Activated CD4-positive, alpha-beta T cell treated with anti-CD3 and anti-CD28 coated beads, Interleukin-2, amount 10 ng/mL, durations not matched to agents 7 days and 5 days (primary cell): ENCODE measurements around the gene PLCL2. TPM values are rescaled to one million over a fixed set of nuclear protein-coding genes. Genes with fewer than 3 reads are reported as not detected.

ENCODE experiments used
- CTCF ChIA-PET: fragments of 350-600 bp; sonication (Branson Sonifier 250); formaldehyde crosslinking; loops from one replicate; lab custom pipeline; 2021; ENCODE audit warnings: antibody characterized with exemption; lab: Charles Lee
- POLR2A ChIA-PET: fragments of 350-600 bp; sonication (Branson Sonifier 250); formaldehyde crosslinking; loops from one replicate; lab custom pipeline; 2021; ENCODE audit warnings: antibody characterized with exemption; lab: Charles Lee
- DNase-seq: peaks from one replicate; pipeline ENCODE4 v3.0.0-alpha.2; 2020
- H3K27ac Mint-ChIP-seq: one replicate; pipeline ENCODE4 v1.8.0; 2021; ENCODE audit warnings: mild to moderate bottlenecking, moderate library complexity, mixed read lengths
- H3K27me3 Mint-ChIP-seq: one replicate; pipeline ENCODE4 v1.8.0; 2021; ENCODE audit warnings: mixed read lengths
- H3K36me3 Mint-ChIP-seq: one replicate; pipeline ENCODE4 v1.8.0; 2021; ENCODE audit warnings: low read depth, mixed read lengths
- H3K4me1 Mint-ChIP-seq: one replicate; pipeline ENCODE4 v1.8.0; 2021; ENCODE audit warnings: mixed read lengths
- H3K4me3 Mint-ChIP-seq: one replicate; pipeline ENCODE4 v1.8.0; 2021; ENCODE audit warnings: mild to moderate bottlenecking, moderate library complexity, mixed read lengths
- H3K9me3 Mint-ChIP-seq: one replicate; pipeline ENCODE4 v1.8.0; 2021; ENCODE audit warnings: mixed read lengths
- total RNA-seq, 2 experiments: library from RNA; stranded (reverse); gene quantifications; one replicate each; pipeline ENCODE4 v1.2.3, GENCODE V29; 2021

PLCL2 gene
- total RNA-seq, 2 experiments from 2014 or later = 48.8 to 50.9 TPM

DNA sequence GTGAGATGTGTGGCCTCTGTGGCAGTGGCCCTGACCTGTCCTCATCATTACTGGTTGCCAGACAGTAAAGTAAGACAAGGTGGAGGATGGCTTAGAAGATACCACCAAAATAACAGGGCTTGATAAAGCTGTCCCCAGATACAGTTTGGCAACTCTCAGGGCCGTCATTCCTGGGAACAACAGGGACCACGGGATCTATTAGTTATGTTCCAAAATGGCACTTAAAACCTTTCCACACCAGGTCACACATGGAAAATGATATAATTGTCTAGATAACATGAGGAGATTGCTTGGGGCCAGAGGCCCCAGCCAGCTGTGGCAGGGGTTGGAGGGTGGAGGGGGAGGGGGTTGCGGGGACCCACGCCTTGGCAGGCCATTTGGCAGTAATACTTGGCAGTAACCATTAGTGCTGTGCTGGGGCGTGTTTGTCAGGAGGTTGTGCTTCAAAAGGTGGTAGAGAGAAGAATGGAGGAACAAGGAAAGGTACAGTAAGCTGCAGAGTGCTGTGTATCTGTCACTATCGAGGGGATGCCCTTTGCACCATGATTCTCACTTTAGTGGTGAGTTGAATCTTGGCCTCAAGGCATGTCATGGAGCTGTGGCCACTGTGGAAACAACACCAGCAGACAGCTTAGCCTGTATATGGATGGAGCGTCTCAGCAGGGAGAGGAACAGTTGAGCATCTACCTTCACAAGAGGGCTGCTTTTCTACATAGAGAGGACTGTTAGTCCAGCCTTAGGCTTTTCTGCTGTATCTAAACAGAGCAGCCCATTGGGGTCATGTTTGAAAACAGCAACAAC lies 14.0 kb downstream of the PLCL2 start:
- peaks cover 1% of the 10 kb centered on the region for H3K9me3 Mint-ChIP-seq
- no peak for DNase-seq
- CTCF ChIA-PET = interaction anchor here (4.2 kb wide), 1 partner anchor 10 kb away, joined by 16 read pairs; no protein-coding TSS in a partner anchor
- peaks cover 86% of the 10 kb centered on the region for H3K4me1 Mint-ChIP-seq
- no peak overlapping the region for H3K4me3 Mint-ChIP-seq
- no peaks in the 10 kb centered on the region for H3K27me3 Mint-ChIP-seq
- H3K36me3 Mint-ChIP-seq = peaks cover 43% of the 10 kb centered on the region
- POLR2A ChIA-PET = no interaction called here
- no peak overlapping the region for H3K27ac Mint-ChIP-seq

DNA sequence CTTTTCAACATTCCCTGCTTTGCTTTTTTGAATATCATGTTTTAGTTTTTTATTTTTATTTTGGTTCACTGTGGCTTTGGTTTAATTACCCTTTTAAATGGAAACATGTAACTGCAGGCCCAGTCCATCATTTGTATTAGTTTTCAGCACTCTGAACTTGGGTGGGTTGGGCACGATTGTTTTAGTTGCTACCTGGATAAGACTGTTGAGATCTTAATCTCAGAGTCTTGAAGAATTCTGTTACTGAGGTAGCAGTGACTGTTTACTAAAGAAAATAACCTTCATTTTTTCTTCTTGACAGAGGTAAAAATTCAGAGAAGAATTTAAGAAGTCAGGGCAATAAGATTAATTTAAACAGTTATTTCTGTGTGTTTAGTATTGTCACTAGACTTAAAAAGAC lies 15.2 kb downstream of the PLCL2 start:
- H3K27me3 Mint-ChIP-seq = no peaks in the 10 kb centered on the region

DNA sequence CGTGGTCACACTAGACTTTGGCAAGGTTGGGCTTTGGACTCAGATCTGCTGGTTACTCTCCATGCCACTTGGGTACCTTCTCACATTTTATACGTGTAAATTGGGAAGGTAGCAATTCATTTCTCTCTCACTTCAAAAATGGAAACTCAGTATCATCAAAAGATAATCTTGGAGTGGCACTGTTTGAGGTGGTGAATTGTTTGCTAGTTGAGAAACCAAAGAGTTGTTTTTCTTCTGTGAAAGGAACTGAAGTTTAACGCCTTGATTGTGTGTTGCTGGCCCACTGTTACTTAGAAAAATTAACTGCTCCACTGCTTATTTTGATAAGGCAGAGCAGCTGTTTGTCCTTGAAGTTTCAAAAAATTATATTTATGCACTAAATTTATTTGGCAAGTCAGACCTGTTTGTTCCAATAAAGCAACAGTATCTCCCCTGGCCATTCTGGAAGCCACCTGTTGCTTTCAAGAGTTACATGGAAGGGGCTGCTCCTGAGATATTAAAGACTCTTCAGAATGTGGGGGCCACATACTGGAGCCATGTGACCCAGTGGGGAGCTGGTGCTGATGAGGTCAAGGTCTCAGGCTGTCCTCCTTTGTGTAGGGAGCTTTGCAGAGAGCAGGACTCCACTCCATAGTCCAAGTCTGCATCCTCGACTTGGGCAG lies 16.2 kb downstream of the PLCL2 start:
- peaks cover 53% of the 10 kb centered on the region for H3K36me3 Mint-ChIP-seq
- H3K4me3 Mint-ChIP-seq = peak overlapping the region; percentile 52
- POLR2A ChIA-PET = no interaction called here

More for the DNA sequence above, 15.2 kb downstream of the PLCL2 start:
- POLR2A ChIA-PET = no interaction called here
- DNase-seq = no peak
- Mint-ChIP-seq H3K4me1 (peaks cover 98% of the 10 kb centered on the region), H3K27ac (no peak overlapping the region), H3K36me3 (peaks cover 53% of the 10 kb centered on the region), H3K4me3 (no peak overlapping the region), H3K9me3 (peaks cover 1% of the 10 kb centered on the region)
- CTCF ChIA-PET = interaction anchor here (4.2 kb wide), 1 partner anchor 11 kb away, joined by 16 read pairs; no protein-coding TSS in a partner anchor

DNA sequence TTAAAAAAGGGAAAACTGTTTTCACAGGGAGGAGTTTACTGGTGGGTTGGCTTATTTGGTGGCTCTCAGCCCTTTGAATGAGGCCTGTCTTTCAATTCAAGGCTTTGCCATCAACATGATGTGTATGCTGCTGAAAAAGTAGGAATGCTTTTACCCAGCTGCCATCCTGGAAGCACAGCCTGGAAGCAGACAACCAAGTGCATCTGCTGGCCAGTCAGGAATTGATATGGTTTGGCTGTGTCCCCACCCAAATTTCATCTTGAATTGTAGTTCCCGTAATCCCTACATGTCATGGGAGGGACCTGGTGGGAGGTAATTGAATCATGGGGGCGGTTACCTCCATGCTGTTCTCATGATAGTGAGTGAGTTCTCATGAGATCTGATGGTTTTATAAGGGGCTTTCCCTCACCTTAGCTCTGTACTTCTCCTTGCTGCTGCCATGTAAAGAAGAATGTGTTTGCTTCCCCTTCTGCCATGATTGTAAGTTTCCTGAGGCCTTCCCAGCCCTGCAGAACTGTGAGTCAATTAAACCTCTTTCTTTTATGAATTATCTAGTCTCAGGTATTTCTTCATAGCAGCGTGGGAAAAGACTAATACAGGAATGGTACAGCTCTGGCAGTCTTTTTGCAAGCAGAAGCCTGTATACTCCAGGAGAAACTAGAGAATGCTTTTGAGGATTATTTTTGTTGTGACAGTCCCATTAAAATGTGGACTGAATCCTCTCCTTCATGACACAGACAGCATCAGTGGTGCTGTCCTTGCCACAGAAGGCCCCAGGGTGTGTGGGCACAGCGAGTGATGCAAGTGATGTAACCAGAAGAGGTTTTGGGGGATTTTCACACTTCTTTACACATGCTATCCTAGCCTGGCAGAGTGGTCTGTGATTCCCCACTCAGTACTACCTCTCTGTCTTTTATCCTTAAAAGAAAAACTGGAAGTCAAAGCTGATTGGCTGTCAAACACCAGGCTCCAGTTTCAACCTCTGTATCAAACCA lies 20.0 kb downstream of the PLCL2 start:
- POLR2A ChIA-PET = no interaction called here
- Mint-ChIP-seq H3K9me3 (no peaks in the 10 kb centered on the region), H3K4me1 (peaks cover 87% of the 10 kb centered on the region), H3K27me3 (no peaks in the 10 kb centered on the region), H3K4me3 (no peak overlapping the region), H3K27ac (peak overlapping the region; percentile 27), H3K36me3 (peaks cover 39% of the 10 kb centered on the region)
- CTCF ChIA-PET = interaction anchor here (1.1 to 2.0 kb wide), 3 partner anchors 8 to 20 kb away, joined by 3 to 7 read pairs (median 3); partner anchors contain the start of gene PLCL2
- no peak for DNase-seq

More for the DNA sequence above, 16.2 kb downstream of the PLCL2 start:
- DNase-seq = peak; percentile 17
- H3K4me1 Mint-ChIP-seq = peaks cover 98% of the 10 kb centered on the region
- no peaks in the 10 kb centered on the region for H3K27me3 Mint-ChIP-seq
- no peaks in the 10 kb centered on the region for H3K9me3 Mint-ChIP-seq
- CTCF ChIA-PET = interaction anchor here (0.8 to 4.2 kb wide), 3 partner anchors 12 to 251 kb away, joined by 3 to 16 read pairs (median 3); no protein-coding TSS in a partner anchor
- H3K27ac Mint-ChIP-seq = peak overlapping the region; percentile 82

DNA sequence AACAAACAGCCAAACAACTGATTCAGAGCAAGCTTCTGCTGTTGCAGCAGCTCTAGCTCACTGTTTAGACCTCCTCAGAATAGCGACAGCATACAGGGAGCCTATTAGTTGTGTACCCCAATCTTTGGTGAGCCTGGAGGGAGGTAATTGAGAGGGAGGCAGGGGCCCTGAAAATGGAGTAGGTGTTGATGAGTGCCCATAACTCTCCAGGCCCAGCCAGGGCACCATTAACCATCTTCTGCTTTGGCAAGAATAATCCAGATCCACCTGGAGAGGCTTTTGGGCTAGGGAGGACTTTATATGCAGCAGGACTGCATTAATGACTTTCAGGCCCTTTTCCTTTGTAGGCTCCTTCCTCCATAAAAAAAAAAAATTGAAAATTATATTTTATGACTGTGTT lies 20.9 kb downstream of the PLCL2 start:
- Mint-ChIP-seq H3K27ac (no peak overlapping the region), H3K36me3 (peaks cover 40% of the 10 kb centered on the region), H3K9me3 (no peaks in the 10 kb centered on the region), H3K4me3 (no peak overlapping the region), H3K27me3 (no peaks in the 10 kb centered on the region), H3K4me1 (peaks cover 86% of the 10 kb centered on the region)
- no peak for DNase-seq
- POLR2A ChIA-PET = no interaction called here
- CTCF ChIA-PET = interaction anchor here (0.6 kb wide), 1 partner anchor 539 kb away, joined by 3 read pairs; no protein-coding TSS in a partner anchor

DNA sequence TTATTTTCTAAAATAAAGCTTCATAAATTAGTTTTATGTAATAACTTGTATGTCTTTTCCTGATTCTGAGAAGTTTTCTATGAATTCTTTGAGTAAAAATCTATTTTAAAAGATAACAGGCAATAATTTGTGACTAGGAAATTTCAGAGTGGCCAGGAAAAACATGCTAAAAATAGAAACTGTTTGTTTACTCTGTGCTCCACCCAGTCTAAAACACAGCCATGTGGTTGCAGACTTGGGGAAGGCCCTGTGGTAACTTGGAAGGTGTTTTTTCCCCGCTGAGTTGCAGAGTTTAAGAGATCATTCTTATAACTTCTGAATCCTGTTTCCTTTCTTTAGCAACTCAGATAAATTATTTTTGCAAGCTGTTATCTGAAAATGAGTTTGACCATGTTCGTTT lies 21.9 kb downstream of the PLCL2 start:
- ChIA-PET CTCF (interaction anchor here (1.5 kb wide), 1 partner anchor 22 kb away, joined by 4 read pairs; the partner anchor contains the start of gene PLCL2), POLR2A (no interaction called here)
- H3K4me1 Mint-ChIP-seq = peaks cover 77% of the 10 kb centered on the region
- no peak for DNase-seq
- peak overlapping the region; percentile 50 for H3K4me3 Mint-ChIP-seq
- H3K36me3 Mint-ChIP-seq = peaks cover 39% of the 10 kb centered on the region
- no peaks in the 10 kb centered on the region for H3K9me3 Mint-ChIP-seq
- H3K27ac Mint-ChIP-seq = peak overlapping the region; percentile 17
- H3K27me3 Mint-ChIP-seq = no peaks in the 10 kb centered on the region

DNA sequence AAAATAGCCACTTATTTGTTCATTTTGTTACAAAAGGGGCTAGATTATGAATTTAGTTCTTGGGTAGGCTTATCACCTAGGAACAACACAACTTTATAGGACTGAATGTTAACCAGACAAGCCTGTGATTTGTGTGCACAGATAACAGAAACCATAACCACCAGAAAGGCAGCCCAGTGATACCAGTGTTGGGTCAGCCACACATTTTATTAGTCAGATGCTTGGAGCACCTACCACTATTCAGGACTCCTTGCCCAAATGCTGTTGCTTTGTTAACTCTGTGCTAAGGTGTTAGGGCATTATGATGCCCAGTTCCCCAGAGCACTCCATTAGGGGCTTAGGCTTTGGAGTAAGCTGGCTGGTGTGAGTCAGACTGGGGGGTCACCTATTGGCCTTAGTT lies 22.5 kb downstream of the PLCL2 start:
- no peaks in the 10 kb centered on the region for H3K9me3 Mint-ChIP-seq

DNA sequence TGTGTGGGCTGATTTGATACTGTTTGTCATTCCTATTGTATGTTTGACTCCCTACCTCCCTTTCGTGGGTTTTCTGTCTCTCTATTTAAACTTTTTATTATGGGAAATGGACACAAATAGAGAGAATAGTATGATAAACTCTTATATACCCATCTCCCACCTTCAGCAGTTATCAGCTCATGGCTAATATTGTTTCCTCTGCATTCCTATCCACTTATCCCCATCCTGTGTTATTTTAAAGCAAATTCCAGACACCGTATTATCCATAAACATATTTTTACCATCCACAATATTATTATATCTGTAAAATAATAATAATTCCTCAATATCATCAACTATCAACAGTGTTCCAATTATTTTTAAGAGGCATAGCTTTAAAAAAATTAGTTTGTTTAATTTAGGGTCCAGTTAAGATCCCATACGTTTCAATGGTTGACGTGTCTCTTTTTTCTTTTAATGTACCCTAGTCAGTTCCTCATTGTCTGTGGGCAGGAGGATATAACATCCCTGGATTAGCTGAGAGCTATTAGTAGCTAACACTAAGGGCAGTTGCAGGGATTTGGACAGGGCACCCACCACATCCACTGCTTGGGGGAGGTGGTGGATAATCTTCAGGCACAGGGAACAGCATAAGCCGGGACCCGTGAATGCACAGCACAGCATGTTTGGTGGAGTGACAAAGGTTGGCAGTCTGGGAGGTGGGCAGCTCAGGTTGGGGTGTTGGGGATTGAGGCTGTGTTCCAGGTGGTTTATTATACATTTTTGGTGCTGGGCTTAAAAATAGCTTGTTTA lies 23.5 kb downstream of the PLCL2 start:
- Mint-ChIP-seq H3K4me1 (peaks cover 72% of the 10 kb centered on the region), H3K4me3 (no peak overlapping the region), H3K27ac (no peak overlapping the region), H3K36me3 (peaks cover 38% of the 10 kb centered on the region), H3K27me3 (no peaks in the 10 kb centered on the region), H3K9me3 (no peaks in the 10 kb centered on the region)
- ChIA-PET CTCF (interaction anchor here (0.5 to 1.3 kb wide), 2 partner anchors 46 to 62 kb away, joined by 3 to 4 read pairs; no protein-coding TSS in a partner anchor), POLR2A (no interaction called here)
- DNase-seq = no peak

More for the DNA sequence above, 22.5 kb downstream of the PLCL2 start:
- H3K4me1 Mint-ChIP-seq = peaks cover 73% of the 10 kb centered on the region
- peak overlapping the region; percentile 65 for H3K27ac Mint-ChIP-seq
- no peaks in the 10 kb centered on the region for H3K27me3 Mint-ChIP-seq
- H3K36me3 Mint-ChIP-seq = peaks cover 35% of the 10 kb centered on the region
- DNase-seq = no peak
- CTCF ChIA-PET = interaction anchor here (1.3 to 1.5 kb wide), 2 partner anchors 23 to 61 kb away, joined by 3 to 4 read pairs; partner anchors contain the start of gene PLCL2
- POLR2A ChIA-PET = no interaction called here
- H3K4me3 Mint-ChIP-seq = peak overlapping the region; percentile 50

DNA sequence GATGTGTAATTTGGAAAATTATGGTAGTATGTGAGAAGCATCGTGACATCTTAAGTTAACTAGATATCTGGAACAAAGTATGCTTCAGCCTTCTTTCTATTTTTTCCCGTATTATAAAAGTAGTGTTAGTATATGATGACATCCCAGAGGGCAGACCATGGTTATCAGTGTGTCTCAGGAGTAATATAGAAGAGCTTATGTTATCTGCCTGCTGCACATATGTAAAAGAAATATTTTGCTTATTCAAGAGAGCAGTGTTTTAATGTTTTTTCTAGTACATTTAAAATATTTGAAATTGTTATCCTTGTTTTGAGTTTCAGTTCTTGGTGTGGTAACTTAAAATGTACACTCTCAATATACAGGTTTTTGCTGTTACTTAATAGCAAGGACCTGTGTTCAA lies 24.1 kb downstream of the PLCL2 start:
- Mint-ChIP-seq H3K4me3 (no peak overlapping the region), H3K27me3 (no peaks in the 10 kb centered on the region), H3K27ac (no peak overlapping the region), H3K9me3 (no peaks in the 10 kb centered on the region), H3K36me3 (peaks cover 33% of the 10 kb centered on the region), H3K4me1 (peaks cover 67% of the 10 kb centered on the region)
- POLR2A ChIA-PET = no interaction called here
- CTCF ChIA-PET = no interaction called here
- no peak for DNase-seq

DNA sequence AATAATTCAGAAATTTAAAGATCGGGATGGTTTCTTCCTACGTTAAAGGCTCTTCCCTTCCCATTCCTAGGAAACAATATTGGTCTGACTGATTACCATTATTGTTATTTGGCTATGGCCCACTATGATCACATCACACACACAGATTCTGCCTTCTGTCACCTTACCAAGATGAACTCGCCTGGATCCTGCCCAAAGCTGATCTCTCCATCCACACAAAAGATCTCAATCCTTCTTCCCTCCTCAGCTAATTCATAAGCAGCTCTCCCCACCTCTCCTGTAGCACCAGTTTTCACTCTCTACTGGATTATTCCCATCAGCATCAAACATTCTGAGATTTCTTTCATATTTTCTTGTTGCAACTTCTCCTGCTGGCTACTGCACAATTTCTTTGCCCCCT lies 25.0 kb downstream of the PLCL2 start:
- no peak overlapping the region for H3K27ac Mint-ChIP-seq
- POLR2A ChIA-PET = no interaction called here
- no peaks in the 10 kb centered on the region for H3K9me3 Mint-ChIP-seq
- no peaks in the 10 kb centered on the region for H3K27me3 Mint-ChIP-seq
- peaks cover 61% of the 10 kb centered on the region for H3K4me1 Mint-ChIP-seq
- no peak overlapping the region for H3K4me3 Mint-ChIP-seq
- no peak for DNase-seq
- CTCF ChIA-PET = interaction anchor here (0.7 kb wide), 1 partner anchor 441 kb away, joined by 3 read pairs; no protein-coding TSS in a partner anchor
- peaks cover 26% of the 10 kb centered on the region for H3K36me3 Mint-ChIP-seq

DNA sequence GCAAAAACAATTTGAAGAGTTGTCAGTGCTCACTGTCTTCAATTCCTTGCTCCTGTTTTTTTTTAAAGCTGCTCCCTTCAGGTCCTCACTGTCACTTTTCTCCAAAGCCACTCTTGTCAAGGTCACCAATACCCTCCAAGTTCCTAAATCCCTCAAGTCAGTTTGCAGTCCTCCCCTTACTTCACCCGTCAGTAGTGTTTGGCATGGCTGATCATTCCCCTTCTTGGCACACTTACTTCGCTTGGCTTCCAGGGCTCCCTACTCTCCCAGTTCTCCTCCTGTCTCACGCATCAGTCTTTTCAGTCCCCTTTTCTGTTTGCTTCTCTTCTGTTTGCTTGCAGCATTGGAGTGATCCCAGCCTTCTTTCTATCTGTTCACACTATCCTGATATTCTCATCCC lies 25.5 kb downstream of the PLCL2 start:
- no peak for DNase-seq
- Mint-ChIP-seq H3K27ac (no peak overlapping the region), H3K9me3 (no peaks in the 10 kb centered on the region), H3K27me3 (no peaks in the 10 kb centered on the region), H3K4me1 (peaks cover 57% of the 10 kb centered on the region), H3K36me3 (peaks cover 23% of the 10 kb centered on the region), H3K4me3 (no peak overlapping the region)
- ChIA-PET POLR2A (no interaction called here), CTCF (interaction anchor here (0.7 kb wide), 1 partner anchor 440 kb away, joined by 3 read pairs; no protein-coding TSS in a partner anchor)
